SW480 (cell line): ENCODE data around the gene INTS1.

Source experiments
- DNase-seq: peaks from one replicate; pipeline ENCODE4 v3.0.0-alpha.2; 2016; ENCODE audit warnings: low spot score

The INTS1 gene

DNA sequence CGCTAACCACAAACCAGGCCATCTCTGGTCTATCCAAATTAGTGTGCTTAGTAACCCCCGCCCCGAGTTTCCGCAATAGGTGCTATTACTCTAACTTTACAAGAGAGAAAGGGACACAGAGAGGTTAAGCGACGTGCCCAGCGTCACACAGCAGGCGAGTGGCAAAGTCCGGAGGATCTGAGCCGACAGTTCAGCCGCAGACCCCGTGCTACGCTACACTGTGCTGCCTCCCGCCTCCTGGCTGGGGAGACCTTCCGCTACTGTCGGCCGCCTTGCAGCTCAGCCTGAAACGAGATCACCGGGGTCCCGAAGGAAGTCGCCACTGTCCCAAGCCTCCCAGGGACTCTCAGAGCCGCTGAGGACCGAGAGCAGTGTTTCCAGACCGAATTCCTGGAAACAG lies 799 bp downstream of the INTS1 start:
- DNase-seq = no peak

- no peak for DNase-seq
Observed at GRCh38 chr7:1502845-1503244, 1.3 kb downstream of the INTS1 start.

- DNase-seq = no peak
Observed at GRCh38 chr7:1501487-1502270, 2.5 kb downstream of the INTS1 start.

- DNase-seq = no peak
Observed at GRCh38 chr7:1500064-1500807, 4.0 kb downstream of the INTS1 start.

GRCh38 chr7:1499367-1500029 lies 4.7 kb downstream of the INTS1 start:
- DNase-seq = no peak

DNA sequence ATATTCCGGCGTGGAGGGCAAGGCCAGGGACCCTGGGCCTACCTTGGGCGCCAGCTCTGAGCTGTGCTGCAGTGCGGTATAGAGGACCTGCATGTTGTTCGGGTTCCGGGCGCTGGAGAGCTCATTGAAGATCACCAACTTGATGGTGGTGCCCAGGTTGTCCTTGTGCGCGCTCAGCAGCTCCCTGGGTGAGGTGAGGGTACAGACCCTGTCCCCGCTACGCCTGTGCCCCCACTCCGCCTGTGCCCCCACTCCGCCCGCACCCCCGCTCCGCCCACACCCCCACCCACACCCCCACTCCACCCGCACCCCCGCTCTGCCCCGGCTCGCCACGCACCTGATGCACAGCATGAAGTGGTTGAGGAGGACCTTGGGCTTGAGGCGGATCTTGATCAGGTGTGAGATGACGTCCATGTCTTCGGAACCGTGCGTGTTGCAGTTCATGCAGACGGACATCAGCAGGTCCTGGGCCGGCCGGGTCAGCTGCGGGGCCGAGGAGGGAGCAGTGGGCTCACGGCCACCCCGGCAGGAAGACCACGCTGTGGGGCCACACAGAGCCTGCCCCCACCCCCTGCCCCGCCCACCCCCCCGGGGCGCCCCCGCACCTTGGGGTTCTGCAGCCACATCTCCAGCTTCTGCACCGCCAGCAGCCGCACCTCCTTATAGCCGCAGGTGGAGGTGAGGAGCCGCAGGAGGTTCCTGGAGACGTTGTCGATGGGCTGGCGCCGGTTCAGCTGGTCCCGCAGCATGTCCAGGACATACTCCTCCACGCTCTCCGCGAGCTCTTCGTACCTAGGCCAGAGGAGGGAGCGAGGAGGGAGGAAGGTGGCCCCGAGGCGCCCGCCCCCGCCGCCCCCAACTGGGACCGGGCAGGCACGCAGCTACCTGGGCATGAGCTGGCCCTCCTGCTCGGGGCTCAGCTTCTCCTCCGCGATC lies 5.6 kb downstream of the INTS1 start:
- DNase-seq = no peak

GRCh38 chr7:1497293-1497927 lies 6.8 kb downstream of the INTS1 start:
- no peak for DNase-seq

DNA sequence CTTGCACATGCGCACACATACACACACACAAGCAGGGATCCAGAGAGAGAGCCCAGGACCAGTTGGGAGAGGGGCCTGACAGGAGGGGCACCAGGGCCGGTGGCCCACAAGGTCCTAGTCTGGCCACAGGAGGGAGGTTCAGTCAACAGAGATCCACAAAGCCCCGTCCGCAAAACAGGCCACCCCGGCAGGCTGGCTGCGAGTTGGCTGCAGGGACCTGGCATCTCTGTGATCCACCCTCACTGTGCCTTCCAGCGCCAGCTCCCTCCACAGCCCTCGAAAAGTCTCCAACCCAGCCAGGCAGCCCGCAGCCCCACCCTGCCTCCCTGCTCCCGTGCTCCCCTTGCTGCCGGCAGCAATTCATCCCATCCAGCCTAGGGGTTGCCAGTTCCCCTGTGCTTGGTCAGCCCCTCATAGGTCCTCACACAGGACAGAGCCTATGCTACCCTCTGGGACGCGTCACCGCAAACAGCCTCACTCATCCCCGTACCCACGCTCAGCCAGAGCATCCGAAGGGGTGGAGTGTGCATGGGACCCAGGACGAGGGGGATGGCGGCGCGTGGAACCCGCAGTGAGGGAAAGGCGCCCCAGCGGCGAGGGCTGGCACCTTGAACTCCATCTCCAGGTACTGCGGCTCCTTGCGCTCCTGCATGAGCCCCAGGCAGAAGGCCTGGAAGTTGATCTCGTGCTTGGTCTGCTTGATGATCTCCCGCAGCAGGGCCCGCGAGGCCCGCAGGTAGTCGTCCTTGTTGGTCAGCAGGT lies 7.5 kb downstream of the INTS1 start:
- no peak for DNase-seq

DNA sequence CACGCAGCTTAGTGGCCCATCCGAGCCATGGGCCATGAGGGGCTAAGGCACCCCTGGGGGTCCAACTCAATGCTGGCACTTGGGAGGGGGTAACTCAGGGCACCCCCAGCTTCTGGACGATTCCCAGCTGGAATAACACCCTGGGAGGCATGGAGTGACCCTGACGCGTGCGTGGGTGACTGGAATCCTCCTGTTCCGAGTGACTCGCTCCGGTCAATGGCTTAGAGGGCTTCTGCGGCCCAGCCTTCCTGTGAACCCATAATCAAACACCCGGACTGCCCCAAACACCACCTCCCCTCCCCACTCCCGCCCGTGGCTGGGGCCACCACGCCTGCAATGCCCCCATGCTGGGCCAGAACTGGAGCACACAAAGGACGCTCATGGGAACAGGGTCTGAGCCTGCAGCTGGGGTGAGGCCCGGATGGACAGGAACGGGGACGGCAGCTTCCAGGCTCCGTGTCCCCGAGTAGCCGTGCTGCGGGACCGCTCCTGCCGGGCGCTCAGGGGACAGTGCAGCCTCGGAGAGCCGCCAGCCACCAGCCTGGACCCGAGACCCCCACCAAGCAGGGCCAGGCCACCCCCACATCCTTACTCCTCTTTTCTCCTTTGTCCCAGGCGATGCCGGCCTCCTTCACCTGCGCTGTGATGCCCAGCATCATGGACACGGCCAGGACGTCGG lies 8.5 kb downstream of the INTS1 start:
- no peak for DNase-seq

DNA sequence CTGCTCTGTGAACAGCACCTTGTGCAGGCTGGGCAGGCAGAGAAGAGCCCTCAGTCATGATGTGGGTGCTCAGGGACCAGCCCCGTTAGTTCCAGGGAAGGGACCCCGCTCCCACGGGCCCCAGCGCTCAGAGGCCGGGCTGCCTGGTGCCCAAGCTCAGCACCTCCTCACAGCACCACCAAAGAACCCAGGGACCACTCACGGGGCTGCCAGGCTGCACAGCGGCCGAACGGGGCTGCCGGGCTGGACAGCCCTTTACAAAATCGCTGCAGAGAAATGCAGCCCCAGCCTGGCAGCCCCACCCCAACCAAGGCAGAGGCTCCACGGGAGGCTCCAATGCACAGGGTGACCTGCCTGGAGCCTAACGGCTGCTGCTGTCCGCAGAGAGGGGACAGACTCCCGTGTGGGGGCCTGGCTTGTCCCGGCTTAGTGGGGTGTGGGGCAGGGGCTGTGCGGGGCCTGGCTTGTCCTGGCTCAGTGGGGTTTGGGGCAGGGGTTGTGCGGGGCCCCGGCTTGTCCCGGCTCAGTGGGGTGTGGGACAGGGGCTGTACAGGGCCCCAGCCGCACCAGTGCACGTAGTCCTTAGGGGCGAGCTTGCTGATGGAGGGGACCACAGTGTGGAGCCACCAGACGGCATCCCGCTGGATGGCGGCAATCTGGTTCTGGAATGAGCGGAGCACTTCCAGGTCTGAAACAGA lies 9.2 kb downstream of the INTS1 start:
- DNase-seq = no peak

DNA sequence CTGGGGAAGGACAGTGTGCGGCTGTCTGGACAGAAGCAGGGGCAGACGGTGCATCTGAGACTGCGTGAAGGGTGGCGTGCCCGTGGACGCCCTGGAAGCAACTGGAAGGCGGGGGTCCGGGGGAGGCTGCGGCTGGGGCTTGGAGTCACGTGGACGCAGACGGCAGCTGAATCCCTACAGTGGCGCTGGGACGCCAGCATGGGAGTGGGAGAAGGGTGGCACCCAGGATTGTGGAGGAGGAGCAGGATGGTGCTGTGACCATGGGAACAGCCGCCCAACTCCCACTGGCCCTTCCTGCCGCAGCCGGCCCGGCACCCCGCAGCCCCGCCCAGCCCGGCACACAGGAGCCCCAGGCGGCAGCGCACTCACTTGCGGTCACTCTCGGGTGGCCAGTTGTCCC lies 9.7 kb downstream of the INTS1 start:
- no peak for DNase-seq

- no peak for DNase-seq
Observed at GRCh38 chr7:1493571-1493970, 10.6 kb downstream of the INTS1 start.

DNA sequence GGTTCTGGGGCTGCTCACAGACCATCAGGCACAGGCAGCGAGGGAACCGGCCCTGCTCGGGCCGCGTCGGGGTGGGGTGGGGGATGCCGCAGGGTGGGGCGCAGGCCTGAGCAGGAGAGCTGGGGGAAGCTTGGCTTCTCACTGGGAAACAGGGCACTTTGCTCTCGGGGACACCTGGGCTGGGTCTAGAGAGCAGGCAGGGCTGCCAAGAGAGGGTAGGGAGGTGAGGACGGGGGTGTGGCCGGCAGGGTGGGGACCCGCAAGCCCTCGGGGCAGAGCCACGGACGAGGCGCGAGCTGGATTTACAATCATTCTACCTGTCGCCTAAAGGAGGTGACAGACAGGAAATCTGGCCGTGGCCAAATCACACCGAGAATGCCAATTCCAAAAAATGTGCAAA lies 11.1 kb downstream of the INTS1 start:
- DNase-seq = no peak

- DNase-seq = no peak
Observed at GRCh38 chr7:1492640-1493039, 11.5 kb downstream of the INTS1 start.

- DNase-seq = no peak
Observed at GRCh38 chr7:1492221-1492620, 12.0 kb downstream of the INTS1 start.

- no peak for DNase-seq
Observed at GRCh38 chr7:1490837-1491236, 13.4 kb downstream of the INTS1 start.

DNA sequence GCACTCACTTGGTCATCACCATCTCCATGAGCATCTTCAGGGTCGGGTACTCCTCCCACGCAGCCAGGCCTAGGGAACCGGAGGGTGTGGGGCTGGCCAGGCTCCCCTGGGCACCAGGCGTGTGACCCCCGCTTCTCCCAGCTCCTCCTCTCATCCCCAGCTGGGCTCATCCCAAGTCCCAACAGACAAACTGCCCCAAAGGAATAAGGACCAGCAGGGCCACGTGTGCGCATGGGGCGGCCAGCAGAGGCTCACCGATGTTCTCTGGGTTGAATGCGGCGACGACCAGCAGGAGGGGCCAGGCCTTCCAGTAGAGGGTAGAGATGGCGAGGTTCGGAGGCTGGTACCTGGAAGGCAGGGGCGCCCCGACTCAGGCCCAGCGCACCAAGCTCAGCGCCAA lies 14.9 kb downstream of the INTS1 start:
- no peak for DNase-seq

- DNase-seq = no peak
Observed at GRCh38 chr7:1488016-1488415, 16.2 kb downstream of the INTS1 start.

GRCh38 chr7:1487466-1487865 lies 16.7 kb downstream of the INTS1 start:
- DNase-seq = no peak

DNA sequence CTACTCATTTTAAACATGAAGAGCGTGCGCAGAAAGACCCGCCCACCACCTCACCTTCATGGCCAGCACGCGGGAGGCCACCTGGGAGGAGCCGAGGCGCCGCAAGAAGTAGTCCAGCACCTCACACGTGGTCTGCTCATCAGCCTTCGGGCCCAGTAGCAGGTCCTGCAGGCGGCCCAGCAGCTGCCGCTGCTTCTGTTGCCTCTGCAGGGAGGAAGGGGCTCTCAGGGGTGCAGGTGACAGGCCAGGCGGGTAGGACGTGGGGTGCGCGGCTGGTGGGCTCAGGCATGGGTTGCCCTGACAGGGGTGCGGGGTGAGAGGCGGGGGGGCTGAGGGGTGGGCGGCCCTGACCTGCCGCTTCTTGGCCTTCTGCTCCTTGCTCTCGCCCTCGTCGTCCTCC lies 17.6 kb downstream of the INTS1 start:
- no peak for DNase-seq
